Vagina (tissue), 2 donors: Measurements from ENCODE around the gene TMBIM6.

Experiments used
- POLR2AphosphoS5 ChIP-seq, 2 donors: sonication (generic); formaldehyde crosslinking; IDR thresholded peaks; one replicate each; pipeline ENCODE4 v1.9.0; 2017; ENCODE audit warnings: antibody characterized with exemption in 2 of 2, mild to moderate bottlenecking in 2 of 2, low read depth in 1 of 2; ENCODE audit not compliant: insufficient read depth in 1 of 2
- TF ChIP-seq, protein P1 (sequence below), 3 experiments: fragments of 450-650 bp in 2 of 3; fragments of 200-600 bp in 1 of 3; sonication (generic) in 1 of 3; IDR thresholded peaks; one replicate each; pipeline ENCODE4 v1.5.1; 2017 to 2019; ENCODE audit warnings: antibody characterized with exemption in 3 of 3, mild to moderate bottlenecking in 2 of 3, moderate library complexity in 2 of 3

DNA sequence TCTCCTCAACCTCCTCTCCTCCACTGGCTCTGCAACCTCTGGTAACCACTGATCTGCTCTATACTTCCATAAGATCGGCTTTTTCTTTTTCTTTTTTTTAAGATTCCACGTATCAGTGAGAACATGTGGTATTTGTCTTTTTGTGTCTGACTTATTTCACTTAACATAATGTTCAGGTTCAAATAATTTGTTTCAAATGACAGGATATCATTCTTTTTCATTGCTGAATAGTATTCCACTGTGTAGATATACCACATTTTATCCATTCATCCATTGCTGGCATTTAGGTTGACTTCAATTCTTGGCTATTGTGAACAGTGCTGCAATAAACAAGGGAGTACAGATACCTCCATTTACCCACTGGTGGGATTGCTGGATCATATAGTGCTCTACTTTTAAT lies 46.3 kb downstream of the TMBIM6 start:
- TF ChIP-seq, protein P1, sequence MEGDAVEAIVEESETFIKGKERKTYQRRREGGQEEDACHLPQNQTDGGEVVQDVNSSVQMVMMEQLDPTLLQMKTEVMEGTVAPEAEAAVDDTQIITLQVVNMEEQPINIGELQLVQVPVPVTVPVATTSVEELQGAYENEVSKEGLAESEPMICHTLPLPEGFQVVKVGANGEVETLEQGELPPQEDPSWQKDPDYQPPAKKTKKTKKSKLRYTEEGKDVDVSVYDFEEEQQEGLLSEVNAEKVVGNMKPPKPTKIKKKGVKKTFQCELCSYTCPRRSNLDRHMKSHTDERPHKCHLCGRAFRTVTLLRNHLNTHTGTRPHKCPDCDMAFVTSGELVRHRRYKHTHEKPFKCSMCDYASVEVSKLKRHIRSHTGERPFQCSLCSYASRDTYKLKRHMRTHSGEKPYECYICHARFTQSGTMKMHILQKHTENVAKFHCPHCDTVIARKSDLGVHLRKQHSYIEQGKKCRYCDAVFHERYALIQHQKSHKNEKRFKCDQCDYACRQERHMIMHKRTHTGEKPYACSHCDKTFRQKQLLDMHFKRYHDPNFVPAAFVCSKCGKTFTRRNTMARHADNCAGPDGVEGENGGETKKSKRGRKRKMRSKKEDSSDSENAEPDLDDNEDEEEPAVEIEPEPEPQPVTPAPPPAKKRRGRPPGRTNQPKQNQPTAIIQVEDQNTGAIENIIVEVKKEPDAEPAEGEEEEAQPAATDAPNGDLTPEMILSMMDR (IDR thresholded peaks at IDR 0.05) = no peak
- no peak for TF ChIP-seq POLR2AphosphoS5 (IDR thresholded peaks at IDR 0.05; ENCODE audit: insufficient read depth in 1 of 2, low read depth in 1 of 2)
